WI38 (cell line): ENCODE results near the gene FA2H.

ENCODE experiments used
- H3K4me3 ChIP-seq: 2 replicates; pipeline ENCODE4 v1.5.1; 2011; ENCODE audit warnings: low read depth, mild to moderate bottlenecking, control low read depth, low read length
- TF ChIP-seq, protein P1 (sequence below): IDR thresholded peaks from 2 replicates; pipeline ENCODE4 v1.5.1; 2012; ENCODE audit warnings: low read depth, mild to moderate bottlenecking, control low read depth, low read length

FA2H gene

GRCh38 chr16:74737521-74737920, 37.1 kb downstream of the FA2H start:
- TF ChIP-seq, protein P1, sequence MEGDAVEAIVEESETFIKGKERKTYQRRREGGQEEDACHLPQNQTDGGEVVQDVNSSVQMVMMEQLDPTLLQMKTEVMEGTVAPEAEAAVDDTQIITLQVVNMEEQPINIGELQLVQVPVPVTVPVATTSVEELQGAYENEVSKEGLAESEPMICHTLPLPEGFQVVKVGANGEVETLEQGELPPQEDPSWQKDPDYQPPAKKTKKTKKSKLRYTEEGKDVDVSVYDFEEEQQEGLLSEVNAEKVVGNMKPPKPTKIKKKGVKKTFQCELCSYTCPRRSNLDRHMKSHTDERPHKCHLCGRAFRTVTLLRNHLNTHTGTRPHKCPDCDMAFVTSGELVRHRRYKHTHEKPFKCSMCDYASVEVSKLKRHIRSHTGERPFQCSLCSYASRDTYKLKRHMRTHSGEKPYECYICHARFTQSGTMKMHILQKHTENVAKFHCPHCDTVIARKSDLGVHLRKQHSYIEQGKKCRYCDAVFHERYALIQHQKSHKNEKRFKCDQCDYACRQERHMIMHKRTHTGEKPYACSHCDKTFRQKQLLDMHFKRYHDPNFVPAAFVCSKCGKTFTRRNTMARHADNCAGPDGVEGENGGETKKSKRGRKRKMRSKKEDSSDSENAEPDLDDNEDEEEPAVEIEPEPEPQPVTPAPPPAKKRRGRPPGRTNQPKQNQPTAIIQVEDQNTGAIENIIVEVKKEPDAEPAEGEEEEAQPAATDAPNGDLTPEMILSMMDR, result no peak
- no peak overlapping the region for H3K4me3 ChIP-seq

DNA sequence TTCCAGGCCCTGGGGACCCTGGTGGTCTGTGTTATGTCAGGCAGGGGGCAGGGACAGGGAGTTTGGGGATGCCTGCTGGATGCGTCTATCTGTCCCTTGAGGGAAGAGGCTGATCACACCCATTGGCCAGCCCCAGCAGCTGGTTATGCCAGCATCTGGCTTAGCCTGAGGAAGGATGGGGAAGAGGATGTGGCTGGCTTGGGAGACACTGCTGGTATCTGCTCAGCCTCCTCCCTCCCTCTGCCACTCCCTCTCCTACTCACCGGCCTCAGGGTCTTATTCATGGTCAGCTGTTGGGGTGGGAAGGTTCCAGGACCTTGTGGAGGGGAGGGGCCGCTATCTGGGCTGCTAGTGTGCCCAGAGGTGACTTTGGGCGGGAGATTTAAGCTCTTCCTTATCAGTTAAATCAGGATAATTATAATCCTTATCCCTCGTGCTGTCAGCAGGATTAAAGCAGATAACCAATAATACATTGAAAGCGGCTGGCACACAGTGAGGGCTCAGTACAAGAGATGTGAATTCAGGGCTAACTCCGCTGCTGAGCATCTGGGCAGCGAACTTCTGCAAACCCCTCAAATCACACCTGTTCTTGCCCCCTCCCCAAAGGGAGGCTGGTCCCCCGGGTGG, 38.0 kb downstream of the FA2H start:
- no peak overlapping the region for H3K4me3 ChIP-seq
- TF ChIP-seq, protein P1, result no peak

DNA sequence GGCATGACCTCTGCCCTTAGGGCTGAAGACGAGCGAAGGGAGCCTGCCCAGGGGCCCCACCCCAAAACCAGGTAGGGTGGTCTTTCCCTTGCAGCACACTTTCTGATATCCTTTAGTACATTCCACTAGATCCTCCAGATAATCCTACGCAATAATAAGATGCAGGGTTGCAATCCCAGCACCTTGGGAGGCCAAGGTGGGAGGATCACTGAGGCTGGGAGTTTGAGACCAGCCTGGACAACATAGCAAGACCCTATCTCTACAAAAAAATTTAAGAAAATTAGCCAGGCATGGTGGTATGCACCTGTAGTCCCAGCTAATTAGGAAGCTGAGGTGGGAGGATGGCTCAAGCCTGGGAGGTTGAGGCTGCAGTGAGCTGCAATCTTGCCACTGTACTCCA, 39.1 kb downstream of the FA2H start:
- H3K4me3 ChIP-seq, result no peak overlapping the region
- TF ChIP-seq, protein P1, result no peak

- TF ChIP-seq, protein P1, result no peak
- H3K4me3 ChIP-seq, result no peak overlapping the region
Measured at GRCh38 chr16:74735162-74735452, 39.5 kb downstream of the FA2H start.

DNA sequence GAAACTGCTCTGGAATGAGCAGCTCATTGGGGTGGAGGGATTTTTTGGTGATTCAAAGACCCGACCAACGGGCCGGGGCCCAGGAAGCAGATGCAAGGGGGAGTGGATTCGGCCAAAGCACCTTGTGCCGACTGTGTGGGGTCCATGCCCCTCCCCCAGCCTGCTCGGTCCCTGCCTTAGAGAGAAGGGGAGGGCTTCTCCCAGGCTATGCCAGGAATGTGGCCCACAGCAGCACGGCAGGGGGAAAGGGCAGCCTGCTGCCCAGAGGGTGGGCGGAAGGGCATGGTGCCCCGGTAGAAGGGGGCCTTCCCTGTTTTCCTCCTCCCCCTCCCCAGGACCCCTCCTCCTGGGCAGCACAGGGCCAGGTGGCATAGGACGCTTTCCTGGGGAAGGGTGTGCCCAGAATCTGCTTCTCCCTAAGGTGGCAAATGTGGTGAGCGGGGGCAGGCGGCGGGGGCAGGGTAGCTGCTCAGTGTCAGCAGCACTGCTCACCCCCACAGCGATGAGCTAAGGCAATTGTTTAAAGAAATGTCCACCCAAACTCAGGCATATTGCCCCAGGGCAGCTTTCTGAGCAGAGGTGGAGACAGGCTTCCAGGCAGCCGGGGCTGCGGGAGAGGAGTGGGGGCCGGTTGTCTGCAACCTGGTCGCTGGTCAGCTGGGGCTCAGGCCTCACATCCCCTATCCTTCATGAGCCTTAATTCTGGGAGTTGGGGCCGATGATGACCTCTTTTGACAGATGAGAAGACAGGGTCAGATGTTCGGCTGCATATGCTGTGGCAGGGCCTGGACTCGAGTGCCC, 40.1 kb downstream of the FA2H start:
- no peak overlapping the region for H3K4me3 ChIP-seq
- TF ChIP-seq, protein P1, result no peak

DNA sequence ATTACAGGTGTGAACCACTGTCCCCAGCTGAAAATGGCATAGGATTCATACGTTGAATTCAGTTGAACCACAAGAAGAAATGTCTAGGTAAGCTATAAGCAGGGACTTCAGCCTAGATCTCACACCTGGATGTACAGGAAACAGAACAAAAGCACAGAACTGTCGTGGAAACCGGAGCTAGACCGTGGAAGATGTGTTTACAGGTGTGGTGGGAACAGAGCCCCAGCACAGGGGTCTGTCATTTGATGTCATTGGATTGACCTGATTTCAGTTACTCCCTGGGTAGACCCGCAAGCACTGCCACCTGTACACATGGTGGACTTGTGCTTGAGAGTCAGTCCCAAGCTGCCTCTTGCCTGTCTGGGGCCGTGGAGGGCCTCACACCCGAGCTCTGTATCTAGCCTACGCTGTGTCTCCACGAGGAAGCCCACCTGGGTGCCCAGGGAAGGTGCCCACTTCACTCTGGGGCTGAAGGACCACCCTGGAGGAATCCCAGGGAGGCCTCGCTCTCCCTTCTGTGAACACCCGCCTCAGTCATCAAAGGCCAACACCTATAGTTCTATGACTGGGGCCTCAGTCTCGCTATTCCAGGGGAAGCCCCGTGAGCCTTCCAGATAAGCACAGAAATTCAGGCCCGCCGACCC, 41.8 kb downstream of the FA2H start:
- H3K4me3 ChIP-seq, result no peak overlapping the region
- TF ChIP-seq, protein P1, result no peak
